ENCODE measurements around the gene ITPRID2.

The ITPRID2 gene

GRCh38 chr2:181882246-181883020, 9.1 kb upstream of the ITPRID2 start:
- no peak for DNase-seq (ENCODE audit: low read depth)

- DNase-seq (ENCODE audit: low read depth): no peak
Measured at GRCh38 chr2:181884601-181885000, 6.9 kb upstream of the ITPRID2 start.

DNA sequence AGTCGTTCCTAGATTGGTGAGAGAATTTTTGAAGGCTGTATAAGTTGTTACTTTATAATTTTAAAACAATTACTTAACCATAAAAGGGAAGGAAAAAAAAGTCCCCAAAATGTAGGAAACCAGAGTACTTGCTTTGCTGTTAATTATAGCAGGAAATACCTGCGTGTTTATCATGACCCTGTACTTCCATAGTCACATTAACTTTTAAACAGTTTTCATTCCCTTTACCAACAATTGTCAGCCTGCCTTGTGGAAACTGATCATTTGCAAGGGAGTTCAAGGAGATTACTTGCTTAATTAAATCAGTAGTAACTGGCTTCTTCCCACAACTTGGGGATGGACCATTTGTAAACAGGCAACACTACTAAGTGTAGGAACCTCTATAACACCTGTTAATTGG, 6.4 kb upstream of the ITPRID2 start:
- DNase-seq (ENCODE audit: low read depth): no peak

- no peak for DNase-seq (ENCODE audit: low read depth)
Measured at GRCh38 chr2:181886192-181886591, 5.3 kb upstream of the ITPRID2 start.

- no peak for DNase-seq (ENCODE audit: low read depth)
Measured at GRCh38 chr2:181887045-181887444, 4.5 kb upstream of the ITPRID2 start.

DNA sequence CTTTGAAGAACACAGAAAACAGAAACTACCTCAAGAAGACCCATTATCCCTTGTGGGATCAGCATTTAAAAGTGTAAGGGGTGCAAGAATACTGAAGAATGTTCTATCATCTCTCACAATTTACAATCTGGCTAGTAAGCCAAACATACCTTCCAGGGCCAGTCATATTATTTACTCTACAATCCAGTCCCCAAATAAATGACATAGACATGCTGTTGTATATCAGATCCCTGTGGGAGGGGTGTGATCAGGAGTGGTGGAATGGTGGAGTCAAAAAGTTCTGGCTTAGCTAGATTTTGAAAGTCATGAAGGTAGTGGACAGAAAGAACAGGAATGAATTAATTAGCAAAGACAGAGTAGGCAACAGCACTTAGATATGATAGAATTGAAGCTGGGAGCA, 1.8 kb upstream of the ITPRID2 start:
- no peak for DNase-seq (ENCODE audit: low read depth)

DNA sequence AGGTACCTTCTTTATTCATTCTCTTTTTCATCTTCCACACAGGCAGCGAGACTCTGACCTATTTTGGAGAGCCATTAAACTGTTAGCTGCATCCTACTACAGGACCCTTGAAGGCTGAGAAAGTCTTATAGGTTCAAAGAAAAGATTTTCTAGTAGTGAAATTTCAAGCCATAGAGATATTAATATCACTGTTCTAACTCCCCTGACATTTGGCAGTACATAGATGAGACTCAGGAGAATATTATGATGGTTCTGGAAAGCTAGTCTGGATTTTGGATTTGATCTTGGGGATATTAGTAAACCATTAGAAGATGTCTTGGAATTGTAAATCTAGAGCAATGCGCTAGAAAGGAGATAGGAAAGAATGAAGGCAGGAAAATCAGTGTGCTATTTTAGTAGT, 1.3 kb upstream of the ITPRID2 start:
- DNase-seq (ENCODE audit: low read depth): no peak

DNA sequence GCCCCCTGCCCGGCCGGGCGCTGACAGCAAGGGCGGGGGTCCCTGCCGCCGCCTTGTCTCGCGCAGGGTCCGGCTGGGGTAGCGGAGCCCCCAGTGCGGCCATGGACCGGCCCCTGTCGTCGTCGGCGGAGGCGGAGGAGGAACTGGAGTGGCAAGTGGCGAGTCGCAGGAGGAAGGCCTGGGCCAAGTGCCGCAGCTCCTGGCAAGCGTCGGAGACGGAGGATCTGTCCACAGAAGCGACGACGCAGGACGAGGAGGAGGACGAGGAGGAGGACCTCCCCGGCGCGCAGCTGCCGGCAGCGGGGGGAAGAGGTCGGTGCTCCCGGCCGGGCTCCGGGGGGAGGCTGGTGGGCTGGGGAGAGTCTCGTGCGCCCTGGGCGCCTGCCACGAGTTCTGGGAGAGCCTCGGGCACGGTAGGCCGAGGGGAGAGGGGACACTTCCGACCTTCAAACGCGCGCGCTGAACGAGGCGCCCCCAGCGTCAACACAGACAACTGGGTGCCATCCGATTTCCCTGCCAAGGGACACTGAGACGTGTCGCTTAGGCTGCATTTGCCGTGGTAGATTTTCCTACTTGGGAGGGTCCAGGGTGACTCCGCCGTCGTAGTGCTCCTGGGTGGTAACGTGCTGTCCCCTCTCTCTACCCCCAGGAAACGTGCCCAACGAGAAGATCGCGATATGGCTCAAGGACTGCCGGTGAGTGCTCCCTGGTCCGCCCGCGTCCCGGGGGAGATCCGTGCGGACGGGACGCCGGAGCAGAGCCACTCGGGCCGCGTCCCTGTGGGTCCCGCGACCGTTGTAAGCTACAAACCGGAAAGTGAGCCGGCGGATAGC, 652 bp downstream of the ITPRID2 start:
- peak; percentile 23 for DNase-seq (ENCODE audit: low read depth)

- no peak for DNase-seq (ENCODE audit: low read depth)
Measured at GRCh38 chr2:181892799-181893435, 1.4 kb downstream of the ITPRID2 start.

- no peak for DNase-seq (ENCODE audit: low read depth)
Measured at GRCh38 chr2:181894381-181894780, 2.9 kb downstream of the ITPRID2 start.

GRCh38 chr2:181895818-181896217, 4.3 kb downstream of the ITPRID2 start:
- no peak for DNase-seq (ENCODE audit: low read depth)

GRCh38 chr2:181896286-181896685, 4.8 kb downstream of the ITPRID2 start:
- DNase-seq (ENCODE audit: low read depth): no peak

DNA sequence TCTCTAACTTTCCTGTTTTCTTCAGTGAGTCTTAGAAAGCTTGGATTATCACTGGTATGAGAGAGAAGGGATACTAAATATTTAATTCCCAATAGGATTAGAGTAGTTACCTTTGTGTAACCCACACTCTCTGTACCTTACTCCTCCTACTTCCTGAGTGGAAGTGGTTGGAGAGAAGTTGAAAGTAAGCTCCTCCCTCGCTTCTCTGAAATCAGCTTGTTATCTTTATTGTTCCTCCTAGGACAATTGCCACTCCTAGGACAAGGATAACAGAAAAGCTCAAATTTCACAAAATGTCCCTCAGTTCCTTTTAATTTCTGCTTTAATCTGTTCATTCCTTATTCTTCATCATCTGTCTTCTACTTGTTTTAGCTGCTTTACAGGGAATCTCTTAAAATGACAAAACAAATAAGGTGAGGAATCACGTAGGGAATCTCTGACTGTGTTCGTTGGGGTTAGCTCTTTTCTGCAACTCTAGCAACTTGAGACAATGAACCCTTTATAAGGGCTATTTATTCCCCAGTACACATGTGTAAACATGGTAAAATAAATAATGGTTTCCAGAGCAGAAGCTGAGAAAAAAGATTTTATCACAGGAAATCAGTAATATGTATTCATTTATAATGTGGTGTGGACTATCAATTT, 8.6 kb downstream of the ITPRID2 start:
- no peak for DNase-seq (ENCODE audit: low read depth)

DNA sequence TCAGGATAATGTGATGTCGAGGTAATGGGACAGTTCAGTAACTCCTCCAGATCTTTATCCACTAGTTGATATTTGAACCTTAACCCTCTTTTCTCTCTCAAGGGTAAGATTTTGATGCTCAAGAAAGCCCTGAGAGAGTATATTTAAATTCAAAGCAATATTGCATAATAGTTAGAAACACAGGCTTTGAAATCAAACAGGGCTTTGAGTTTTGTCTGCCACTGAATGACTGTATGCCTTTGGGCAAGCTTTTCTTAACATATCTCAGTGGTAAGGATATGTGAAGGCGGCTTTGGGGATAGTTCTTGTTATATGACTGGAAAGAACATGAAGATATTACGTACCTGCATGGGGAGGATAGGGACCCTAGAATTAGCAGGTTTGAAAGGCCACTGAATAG, 11.1 kb downstream of the ITPRID2 start:
- no peak for DNase-seq (ENCODE audit: low read depth)

GRCh38 chr2:181904022-181904632, 12.6 kb downstream of the ITPRID2 start:
- no peak for DNase-seq (ENCODE audit: low read depth)

- DNase-seq (ENCODE audit: low read depth): no peak
Measured at GRCh38 chr2:181907057-181907456, 15.5 kb downstream of the ITPRID2 start.

DNA sequence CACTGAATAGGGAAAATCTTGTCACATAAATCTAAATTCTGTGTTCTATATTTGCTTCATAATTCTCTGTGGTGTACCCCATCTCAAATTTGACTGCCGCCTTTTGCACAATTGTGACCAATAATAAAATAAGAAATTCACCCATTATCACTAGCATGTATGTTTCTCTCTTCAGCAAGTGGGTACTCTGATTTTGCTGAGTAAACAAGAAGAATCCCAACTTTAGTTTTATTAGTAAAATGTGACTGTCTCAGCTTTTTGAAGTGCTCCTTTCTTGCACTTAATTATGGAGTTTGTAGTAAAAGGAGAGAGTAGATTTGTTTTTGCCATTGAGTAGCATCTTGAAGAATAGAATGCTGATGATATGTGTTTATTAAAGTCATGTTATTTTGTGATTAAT, 16.1 kb downstream of the ITPRID2 start:
- DNase-seq (ENCODE audit: low read depth): no peak

DNA sequence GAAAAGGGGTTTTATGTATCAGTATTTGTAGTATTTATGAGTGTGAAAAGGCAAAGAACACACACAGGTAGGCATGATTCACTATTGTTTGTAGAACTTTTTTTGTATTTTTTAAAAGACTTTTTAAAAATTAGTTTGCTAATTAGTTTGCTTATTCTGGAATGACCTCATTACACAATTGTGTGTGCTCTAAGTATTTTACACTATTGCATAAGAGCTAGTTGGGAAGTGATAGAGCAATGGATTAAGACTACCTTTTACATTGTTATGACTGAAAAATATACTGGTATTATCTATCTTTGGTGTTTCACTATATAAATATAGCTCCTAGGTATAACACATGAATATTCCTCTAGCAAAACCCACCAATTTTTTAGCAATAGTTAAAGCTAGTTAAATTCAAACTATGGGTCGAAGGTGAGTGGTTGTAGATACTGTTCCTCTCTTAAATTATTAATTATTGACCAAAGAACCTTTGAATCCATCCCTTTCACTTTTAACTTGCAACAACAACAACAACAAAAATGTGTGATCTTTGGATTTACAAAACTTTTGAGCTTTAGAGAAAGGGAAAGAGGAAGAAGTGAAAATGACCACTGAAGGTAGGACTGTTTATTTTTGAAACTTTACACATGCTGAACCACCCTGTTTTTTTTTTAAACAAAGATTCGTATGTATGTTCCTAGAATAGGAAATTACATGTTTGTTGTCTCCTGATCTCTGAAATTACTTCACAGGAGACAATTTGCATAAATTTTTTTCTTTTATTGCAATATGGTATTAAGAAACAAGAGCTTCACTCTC, 18.7 kb downstream of the ITPRID2 start:
- DNase-seq (ENCODE audit: low read depth): no peak

DNA sequence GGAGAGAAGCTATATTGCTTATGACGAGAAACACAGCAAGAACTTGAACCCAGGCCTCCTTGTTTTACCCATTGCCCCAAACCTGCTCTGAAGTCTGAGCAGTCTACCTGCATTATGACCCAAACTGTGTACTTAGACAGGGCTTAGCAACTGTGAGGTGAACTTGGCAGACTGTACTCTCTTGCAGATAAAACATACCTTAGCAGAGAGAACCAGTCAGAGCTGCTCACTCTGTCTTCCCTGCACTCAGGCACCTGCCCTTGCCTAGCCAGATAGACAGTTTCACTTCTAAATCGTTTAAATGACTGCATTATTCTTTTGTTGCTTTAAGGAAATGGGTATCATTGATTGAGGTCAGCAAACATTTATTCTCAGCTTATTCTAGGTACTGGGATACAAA, 20.3 kb downstream of the ITPRID2 start:
- no peak for DNase-seq (ENCODE audit: low read depth)

DNA sequence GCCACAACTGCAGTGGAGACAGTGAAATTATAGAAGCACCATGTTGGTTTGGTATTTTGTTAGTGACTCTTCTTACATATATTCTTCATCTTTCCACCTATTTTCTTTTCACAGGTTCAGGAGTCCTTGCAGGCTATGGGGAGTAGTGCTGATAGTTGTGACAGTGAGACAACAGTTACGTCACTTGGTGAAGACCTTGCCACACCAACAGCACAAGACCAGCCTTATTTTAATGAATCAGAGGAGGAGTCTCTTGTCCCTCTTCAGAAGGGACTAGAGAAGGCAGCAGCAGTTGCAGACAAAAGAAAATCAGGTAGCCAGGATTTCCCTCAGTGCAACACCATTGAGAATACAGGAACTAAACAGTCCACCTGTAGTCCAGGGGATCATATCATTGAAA, 23.6 kb downstream of the ITPRID2 start:
- DNase-seq (ENCODE audit: low read depth): no peak

Measured in T follicular helper cell (primary cell).